GM13976 (cell line): ENCODE data around the gene ATP2B1.

Source experiments
- DNase-seq: peaks from one replicate; pipeline ENCODE4 v3.0.0; 2012; ENCODE audit warnings: low spot score
- in situ Hi-C: fragments of 300-500 bp; cut with MboI; formaldehyde crosslinking; loops from one replicate; pipeline ENCODE4 v1.12.0; 2022; ENCODE audit warnings: low sequenced_read_pairs, mixed read lengths, inconsistent platforms; ENCODE audit not compliant: unreplicated experiment
- TF ChIP-seq, protein P1 (sequence below): IDR thresholded peaks from 2 replicates; pipeline ENCODE4 v1.5.1; 2012; ENCODE audit warnings: borderline replicate concordance, mild to moderate bottlenecking; ENCODE audit not compliant: insufficient read depth; ENCODE audit errors: extremely low read depth, missing control alignments, control extremely low read depth

The ATP2B1 gene

DNA sequence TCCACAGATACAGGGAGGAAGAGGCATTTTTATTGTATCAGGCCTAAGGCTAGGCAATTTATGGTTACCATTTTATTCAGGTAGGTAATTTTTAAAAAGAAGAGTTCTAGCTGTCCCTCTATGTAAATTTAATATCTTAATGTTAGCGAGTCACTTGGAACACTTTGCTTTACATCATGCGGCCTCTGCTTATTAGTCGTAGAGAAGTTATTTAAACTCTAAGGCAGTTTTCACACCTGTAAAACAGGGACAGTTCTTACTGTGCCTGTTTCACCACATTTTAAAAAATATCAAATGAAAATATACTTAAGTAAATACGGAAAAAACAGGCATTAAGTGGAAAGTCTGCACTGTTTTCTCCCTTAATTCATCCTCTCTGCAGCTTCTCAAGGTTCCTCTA lies 111.4 kb downstream of the ATP2B1 start:
- DNase-seq, result no peak

DNA sequence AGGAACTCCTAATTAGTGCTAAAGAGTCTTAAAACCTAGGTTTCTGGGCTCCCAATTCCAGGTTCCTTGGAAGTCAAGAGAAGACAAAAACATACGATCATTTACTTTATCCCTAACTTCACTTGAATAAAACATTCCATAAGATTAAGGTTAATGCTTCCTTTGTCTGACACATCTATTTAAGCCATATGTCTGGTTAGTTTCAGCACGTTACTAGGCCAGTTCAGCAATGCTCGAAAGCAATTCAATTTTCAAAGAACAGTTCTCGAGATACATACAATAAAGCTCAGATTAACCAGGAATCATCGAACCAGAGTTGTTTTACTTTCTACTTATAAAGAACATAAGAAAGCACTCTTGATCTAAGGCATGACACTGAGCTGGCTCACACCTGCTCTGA lies 114.8 kb downstream of the ATP2B1 start:
- TF ChIP-seq, protein P1, sequence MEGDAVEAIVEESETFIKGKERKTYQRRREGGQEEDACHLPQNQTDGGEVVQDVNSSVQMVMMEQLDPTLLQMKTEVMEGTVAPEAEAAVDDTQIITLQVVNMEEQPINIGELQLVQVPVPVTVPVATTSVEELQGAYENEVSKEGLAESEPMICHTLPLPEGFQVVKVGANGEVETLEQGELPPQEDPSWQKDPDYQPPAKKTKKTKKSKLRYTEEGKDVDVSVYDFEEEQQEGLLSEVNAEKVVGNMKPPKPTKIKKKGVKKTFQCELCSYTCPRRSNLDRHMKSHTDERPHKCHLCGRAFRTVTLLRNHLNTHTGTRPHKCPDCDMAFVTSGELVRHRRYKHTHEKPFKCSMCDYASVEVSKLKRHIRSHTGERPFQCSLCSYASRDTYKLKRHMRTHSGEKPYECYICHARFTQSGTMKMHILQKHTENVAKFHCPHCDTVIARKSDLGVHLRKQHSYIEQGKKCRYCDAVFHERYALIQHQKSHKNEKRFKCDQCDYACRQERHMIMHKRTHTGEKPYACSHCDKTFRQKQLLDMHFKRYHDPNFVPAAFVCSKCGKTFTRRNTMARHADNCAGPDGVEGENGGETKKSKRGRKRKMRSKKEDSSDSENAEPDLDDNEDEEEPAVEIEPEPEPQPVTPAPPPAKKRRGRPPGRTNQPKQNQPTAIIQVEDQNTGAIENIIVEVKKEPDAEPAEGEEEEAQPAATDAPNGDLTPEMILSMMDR, result no peak
- DNase-seq, result no peak
- in situ Hi-C loops, result no loop called here

More for the DNA sequence above, 111.4 kb downstream of the ATP2B1 start:
- TF ChIP-seq, protein P1, result no peak
- in situ Hi-C loops, result no loop called here

DNA sequence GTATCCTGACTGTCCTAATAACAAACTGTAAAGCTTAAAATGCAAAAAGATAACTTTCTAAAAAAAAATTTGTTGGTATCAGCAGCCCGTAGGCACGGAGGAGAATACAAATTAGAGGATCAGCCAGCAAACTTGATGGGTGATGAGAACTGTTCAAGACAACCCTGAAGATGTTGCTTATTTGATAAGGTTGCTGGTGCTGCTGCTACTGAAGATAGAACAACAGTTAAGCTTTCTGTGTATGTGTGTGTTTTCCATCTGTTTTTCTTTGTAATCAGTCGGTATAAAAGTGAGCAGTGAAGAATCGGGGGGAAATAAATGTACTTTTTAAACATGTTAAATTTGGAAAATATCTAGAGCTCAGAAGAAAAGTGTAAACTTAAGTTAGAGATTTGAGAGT lies 115.4 kb downstream of the ATP2B1 start:
- TF ChIP-seq, protein P1, result no peak
- no peak for DNase-seq
- in situ Hi-C loops, result no loop called here

DNA sequence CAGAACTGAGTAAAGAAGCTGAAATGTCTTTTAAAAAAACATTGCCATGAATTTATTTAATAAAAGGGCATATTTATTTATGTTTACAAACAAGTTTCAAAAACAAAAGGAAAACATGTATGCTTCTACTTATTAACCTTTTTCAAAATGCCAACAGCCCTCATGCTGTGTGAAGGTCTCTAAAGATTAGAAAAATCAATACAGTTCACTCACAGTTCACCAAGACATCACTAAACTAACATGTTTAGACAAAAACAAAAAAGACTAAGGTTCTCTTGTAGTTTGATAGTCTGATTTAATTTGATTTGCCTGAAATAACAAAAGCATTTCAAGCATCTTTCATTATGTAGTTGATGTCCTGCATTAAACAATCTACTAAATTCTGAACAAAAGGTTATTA lies 118.9 kb downstream of the ATP2B1 start:
- no peak for DNase-seq
- TF ChIP-seq, protein P1, result no peak
- in situ Hi-C loops, result no loop called here

DNA sequence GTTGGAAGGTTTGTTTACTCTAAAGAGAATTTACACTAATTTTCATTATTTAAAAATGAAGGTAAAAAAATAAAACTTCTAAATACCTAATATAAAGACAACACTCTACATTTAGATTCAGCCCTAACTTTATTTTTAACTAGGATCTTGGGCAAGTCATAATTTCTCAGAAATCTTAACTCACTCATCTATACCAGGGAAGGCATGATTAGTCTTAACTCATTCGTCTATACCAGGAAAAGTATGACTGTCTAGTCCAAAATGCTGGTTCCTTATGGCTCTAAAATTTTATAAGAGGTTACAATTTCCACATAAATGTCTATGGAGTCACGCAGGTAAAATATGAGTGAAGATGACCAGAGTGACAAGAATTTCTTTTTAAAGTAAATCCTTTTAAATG lies 130.1 kb downstream of the ATP2B1 start:
- TF ChIP-seq, protein P1, result no peak
- DNase-seq, result no peak
- in situ Hi-C loops, result no loop called here

DNA sequence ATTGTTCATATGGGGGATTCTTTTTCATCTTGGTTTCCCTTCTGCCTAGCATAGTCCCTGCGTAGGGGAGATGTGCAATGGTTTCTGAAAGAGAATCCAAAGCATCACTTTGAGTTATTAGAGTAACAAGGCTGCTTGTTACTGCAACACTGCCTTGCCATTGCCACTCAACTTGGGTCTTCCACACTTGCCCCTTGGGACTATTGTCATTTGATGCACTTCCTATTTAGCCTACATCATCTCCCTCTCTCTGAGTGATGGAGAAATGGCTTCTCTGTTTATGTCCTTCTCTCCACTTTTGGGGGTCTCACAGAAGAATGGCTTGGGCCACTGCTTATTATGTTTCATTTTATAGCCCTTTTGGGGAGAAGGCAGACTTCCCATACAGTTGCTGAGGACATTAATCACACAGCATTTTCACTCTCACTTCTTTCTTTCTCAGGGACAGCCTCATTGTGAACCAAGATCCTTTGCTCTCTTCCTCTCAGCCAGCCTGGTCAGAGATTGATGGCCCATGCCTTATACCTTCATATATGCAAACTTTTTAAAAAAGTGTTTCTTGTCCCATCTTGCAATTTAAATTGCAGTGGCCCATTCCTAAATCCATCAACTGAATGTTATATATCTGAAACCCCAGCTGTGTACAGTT lies 131.9 kb downstream of the ATP2B1 start:
- in situ Hi-C loops, result no loop called here
- DNase-seq, result no peak
- TF ChIP-seq, protein P1, result no peak
